ENCODE data around the gene LCORL. TPM values are rescaled to one million over a fixed set of nuclear protein-coding genes. Genes with fewer than 3 reads are reported as not detected.

LCORL gene
- total and polyA plus RNA-seq, 2 donors (not counting 3 experiments of a cell fraction or from before 2014, with no cell fraction given): 2.8 to 23.9 TPM

DNA sequence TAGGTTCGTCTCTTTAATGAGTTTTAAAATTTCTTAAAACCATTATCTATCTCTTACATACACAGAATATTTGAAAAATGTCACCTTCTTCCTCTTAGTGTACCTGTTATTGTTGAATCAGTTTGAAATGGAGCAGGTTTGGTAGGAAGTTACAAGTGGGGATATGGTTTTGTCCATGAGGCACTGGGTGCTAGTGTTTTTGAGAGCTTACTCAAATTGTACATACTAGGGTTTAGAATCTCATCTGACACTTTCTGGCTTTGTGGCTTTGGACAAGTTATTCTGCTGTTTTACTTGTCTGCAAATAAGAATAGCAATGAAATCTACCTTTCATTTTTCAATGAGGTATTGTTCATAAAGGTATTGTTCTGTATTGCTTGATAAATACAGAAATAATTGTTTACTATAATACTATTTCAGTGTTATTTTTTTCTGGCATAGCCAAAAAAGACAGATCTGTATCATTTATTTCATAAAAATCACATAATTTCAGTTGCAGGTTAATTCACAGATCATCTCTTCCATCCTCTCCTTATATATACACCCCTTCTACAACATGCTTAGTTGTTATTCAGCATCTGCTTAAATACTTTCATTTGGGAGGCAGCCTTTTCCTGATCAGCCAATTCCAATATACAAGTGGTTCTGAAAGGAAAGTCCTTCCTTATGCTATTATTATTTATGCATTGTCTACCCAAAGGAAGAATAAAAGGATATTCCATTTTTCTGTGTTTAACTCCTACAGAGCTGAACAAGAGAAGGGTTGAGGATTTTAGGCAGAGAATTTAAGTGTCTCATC, 197.5 kb downstream of the LCORL start:
- Histone ChIP-seq H4K20me1 (replicated peaks; ENCODE audit: control insufficient read depth, extremely low read depth, insufficient read depth, low read length) (no peaks in the 10 kb centered on the region), H3K9me3 (replicated peaks; ENCODE audit: control insufficient read depth, insufficient read depth, low read length) (no peaks in the 10 kb centered on the region), H3K27ac (ENCODE audit: insufficient read depth, low read depth, low read length) (no peak overlapping the region), H3K9me1 (replicated peaks; ENCODE audit: control insufficient read depth, extremely low read depth, insufficient read depth, low read length) (no peaks in the 10 kb centered on the region), H2AFZ (ENCODE audit: low read depth, low read length) (no peak overlapping the region), H3K27me3 (ENCODE audit: control insufficient read depth in 2 of 2, insufficient read depth in 2 of 2, low read length in 2 of 2) (no peaks in the 10 kb centered on the region), H3K79me2 (ENCODE audit: control insufficient read depth, insufficient read depth, low read length) (peaks cover 72% of the 10 kb centered on the region), H3K4me2 (ENCODE audit: insufficient read depth, low read length) (no peak overlapping the region), H3K9ac (replicated peaks; ENCODE audit: extremely low read depth, insufficient read depth, low read length) (no peak overlapping the region), H3K4me1 (ENCODE audit: control insufficient read depth, extremely low read depth, insufficient read depth, low read length) (no peaks in the 10 kb centered on the region), H3K4me3 (replicated peaks in 1 of 3; ENCODE audit: insufficient read depth in 1 of 3, low read depth in 1 of 3, low read length in 3 of 3) (no peak overlapping the region), H3K36me3 (ENCODE audit: control insufficient read depth in 2 of 2, extremely low read depth in 1 of 2, insufficient read depth in 2 of 2, low read length in 2 of 2) (peaks cover 0 to 31% of the 10 kb centered on the region in 2 experiments)
- DNase-seq (ENCODE audit: low read depth, low spot score): no peak
- TF ChIP-seq FOS (IDR thresholded peaks at IDR 0.05; ENCODE audit: borderline replicate concordance, insufficient read depth, low read length) (no peak), POLR2A (IDR thresholded peaks at IDR 0.05; ENCODE audit: low read depth, low read length) (no peak), JUN (IDR thresholded peaks at IDR 0.05; ENCODE audit: borderline replicate concordance, insufficient read depth, insufficient read length, low read depth) (no peak), POLR2AphosphoS5 (IDR thresholded peaks at IDR 0.05; ENCODE audit: insufficient read depth, low read depth, low read length) (no peak), GATA2 (IDR thresholded peaks at IDR 0.05; ENCODE audit: insufficient read depth, insufficient read length, low read depth, low read length) (no peak), EZH2 (IDR thresholded peaks at IDR 0.05; ENCODE audit: borderline replicate concordance, low read depth, low read length, severe bottlenecking) (no peak), MYC (IDR thresholded peaks at IDR 0.05; ENCODE audit: low read depth, low read length) (no peak)
- TF ChIP-seq, protein P1, sequence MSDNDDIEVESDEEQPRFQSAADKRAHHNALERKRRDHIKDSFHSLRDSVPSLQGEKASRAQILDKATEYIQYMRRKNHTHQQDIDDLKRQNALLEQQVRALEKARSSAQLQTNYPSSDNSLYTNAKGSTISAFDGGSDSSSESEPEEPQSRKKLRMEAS (IDR thresholded peaks at IDR 0.05; ENCODE audit: insufficient read depth, insufficient read length): no peak
- TF ChIP-seq, protein P2, sequence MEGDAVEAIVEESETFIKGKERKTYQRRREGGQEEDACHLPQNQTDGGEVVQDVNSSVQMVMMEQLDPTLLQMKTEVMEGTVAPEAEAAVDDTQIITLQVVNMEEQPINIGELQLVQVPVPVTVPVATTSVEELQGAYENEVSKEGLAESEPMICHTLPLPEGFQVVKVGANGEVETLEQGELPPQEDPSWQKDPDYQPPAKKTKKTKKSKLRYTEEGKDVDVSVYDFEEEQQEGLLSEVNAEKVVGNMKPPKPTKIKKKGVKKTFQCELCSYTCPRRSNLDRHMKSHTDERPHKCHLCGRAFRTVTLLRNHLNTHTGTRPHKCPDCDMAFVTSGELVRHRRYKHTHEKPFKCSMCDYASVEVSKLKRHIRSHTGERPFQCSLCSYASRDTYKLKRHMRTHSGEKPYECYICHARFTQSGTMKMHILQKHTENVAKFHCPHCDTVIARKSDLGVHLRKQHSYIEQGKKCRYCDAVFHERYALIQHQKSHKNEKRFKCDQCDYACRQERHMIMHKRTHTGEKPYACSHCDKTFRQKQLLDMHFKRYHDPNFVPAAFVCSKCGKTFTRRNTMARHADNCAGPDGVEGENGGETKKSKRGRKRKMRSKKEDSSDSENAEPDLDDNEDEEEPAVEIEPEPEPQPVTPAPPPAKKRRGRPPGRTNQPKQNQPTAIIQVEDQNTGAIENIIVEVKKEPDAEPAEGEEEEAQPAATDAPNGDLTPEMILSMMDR (IDR thresholded peaks at IDR 0.05; ENCODE audit: extremely low read depth in 1 of 2, insufficient read depth in 1 of 2, low read depth in 1 of 2, low read length in 2 of 2): no peak
- no peak for FAIRE-seq
- CTCF ChIA-PET: no interaction called here
- BruUV-seq (replicated peaks): no TSS peak
- intact Hi-C loops (cut with micrococcal nuclease): no loop called here
- POLR2A ChIA-PET: no interaction called here
- dilution Hi-C loops (cut with MboI; ENCODE audit: extremely low pct_ligation_motif_present, low sequenced_read_pairs): no loop called here

Measured in endothelial cell of umbilical vein (primary cell).